Renal cortical epithelial cell (primary cell): Measurements from ENCODE around the gene SCGB1D1. TPM values are rescaled to one million over a fixed set of nuclear protein-coding genes. Genes with fewer than 3 reads are reported as not detected.

Source experiments
- DNase-seq: peaks from one replicate; pipeline ENCODE4 v3.0.0-alpha.2; 2011; ENCODE audit warnings: low read depth
- total RNA-seq: library from RNA; depleted of rRNA; stranded (reverse); fragments of >200 nt; gene quantifications from 2 replicates; pipeline ENCODE4 v1.2.3, GENCODE V29; 2014

The SCGB1D1 gene, protein sequence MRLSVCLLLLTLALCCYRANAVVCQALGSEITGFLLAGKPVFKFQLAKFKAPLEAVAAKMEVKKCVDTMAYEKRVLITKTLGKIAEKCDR
- total RNA-seq = not detected in 2 replicates

DNA sequence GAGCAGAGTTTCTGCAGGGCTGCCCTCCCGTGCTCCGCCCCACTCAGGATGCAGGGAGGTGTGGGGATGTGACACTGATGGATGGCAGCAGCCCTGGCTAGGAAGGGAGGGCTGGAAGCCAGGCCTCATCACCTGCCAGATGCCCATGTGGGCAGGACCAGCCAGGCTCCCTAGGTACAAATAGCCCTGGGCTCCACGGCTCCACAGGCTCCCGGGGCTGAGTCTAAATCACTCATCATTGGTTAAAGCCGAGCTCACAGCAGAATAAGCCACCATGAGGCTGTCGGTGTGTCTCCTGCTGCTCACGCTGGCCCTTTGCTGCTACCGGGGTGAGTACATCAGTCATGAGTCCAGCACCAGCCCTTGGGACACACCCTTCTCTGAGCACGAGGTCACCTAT lies at the start of gene SCGB1D1:
Gene SCGB1D1, plus strand, starts transcription at position 206 of the 400 bp plus-strand sequence. Its CDS starts 69 bp downstream, at position 275.
- DNase-seq = no peak

DNA sequence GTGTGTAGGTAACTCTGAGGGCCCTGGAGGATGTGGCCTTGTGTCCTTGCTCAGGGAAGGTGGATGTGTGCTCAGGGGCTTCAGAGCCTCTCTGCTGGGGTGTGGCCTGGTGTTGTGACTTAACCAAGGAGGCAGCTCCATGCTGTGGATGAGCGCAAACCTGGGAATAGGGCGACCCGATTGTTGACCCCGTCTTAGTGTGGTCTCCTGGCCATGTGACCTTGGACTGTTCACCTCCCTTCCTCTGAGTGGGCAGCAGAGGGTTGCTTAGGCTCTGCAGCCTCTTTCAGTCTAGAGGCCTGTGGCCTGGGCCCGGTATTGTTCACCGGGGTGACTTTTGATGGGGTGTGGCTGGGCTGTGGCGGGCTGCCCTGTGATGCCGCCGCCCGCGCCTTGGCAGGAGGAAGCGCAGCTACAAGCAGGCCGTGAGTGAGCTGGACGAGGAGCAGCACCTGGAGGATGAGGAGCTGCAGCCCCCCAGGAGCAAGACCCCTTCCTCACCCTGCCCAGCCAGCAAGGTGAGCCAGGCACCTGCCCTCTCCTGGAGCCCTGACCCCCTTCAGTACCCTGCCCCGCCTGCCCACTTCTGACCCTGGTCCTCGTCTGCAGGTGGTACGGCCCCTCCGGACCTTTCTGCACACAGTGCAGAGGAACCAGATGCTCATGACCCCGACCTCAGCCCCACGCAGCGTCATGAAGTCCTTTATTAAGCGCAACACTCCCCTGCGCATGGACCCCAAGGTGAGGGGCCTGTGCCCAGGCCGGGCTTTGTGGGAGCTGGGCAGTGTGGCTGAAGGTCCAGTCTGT lies 49.5 kb upstream of the SCGB1D1 start:
- no peak for DNase-seq

DNA sequence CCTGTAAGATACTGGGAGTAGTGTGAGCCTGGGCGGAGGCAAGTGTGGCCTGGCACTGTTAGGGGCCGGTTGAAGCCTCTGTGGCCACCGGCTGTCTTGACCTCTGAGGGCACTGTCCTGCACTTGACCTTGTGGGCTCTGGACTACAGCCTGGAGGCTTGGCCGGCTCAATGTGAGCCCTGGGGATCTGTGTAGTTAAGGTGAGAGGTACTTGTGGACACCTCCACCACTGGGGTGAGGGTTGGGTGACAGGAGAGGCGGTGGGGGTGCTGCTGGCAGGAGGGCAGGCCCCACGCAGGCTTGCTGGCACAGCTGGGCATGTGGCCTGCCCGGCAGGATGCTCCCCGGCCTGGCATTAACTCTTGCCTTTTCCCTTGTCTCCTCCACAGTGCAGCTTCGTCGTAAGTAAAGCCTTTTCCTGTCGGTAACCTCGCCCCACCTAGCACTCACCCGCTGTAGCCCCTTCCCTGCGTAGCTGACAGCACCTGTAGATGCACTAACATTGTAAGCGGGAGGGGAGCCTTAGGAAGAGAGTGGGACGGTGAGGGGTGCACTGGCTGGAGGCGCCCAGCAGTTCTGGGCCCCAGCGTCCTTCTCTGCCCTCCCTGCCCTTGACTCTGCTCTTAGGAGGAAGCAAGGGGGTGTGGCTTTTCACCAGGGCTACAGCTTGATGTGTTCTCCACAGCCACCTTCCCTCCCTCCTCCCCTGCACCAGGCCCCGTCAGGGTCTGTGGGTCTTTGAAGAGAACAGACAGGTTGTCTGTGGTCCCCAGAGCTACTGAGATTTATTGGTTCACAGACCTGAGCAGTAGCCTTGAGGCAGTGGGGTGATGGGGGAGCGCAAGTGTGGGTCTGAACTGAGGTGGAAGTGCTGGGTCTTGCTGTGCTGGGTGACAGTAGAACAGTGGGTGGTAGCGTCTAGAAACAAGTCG lies 48.6 kb upstream of the SCGB1D1 start:
- no peak for DNase-seq

DNA sequence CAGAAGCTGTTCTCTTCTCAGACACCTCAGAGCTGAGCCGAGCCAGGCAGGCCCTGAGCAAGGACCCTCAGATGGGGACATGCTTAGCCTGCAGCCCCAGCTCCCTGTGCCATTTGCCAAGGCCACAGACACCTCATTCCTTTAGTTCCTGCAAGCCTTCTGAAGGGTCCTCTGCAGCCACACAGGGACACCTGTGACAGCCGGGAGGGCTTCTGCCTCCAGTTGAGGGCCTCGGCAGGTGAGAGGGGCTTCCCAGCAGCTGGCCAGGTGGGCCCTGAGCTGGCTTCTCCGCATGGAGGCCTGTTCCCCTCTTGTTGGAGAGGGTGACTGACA lies 48.0 kb upstream of the SCGB1D1 start:
- no peak for DNase-seq

- DNase-seq = no peak
Measured at GRCh38 chr11:62142921-62143320, 47.1 kb upstream of the SCGB1D1 start.

- no peak for DNase-seq
Measured at GRCh38 chr11:62143727-62144126, 46.3 kb upstream of the SCGB1D1 start.

- no peak for DNase-seq
Measured at GRCh38 chr11:62144641-62145255, 45.3 kb upstream of the SCGB1D1 start.

- no peak for DNase-seq
Measured at GRCh38 chr11:62145261-62145871, 44.6 kb upstream of the SCGB1D1 start.

GRCh38 chr11:62146476-62147200 lies 43.4 kb upstream of the SCGB1D1 start:
- DNase-seq = no peak

GRCh38 chr11:62147545-62147944 lies 42.5 kb upstream of the SCGB1D1 start:
- no peak for DNase-seq

DNA sequence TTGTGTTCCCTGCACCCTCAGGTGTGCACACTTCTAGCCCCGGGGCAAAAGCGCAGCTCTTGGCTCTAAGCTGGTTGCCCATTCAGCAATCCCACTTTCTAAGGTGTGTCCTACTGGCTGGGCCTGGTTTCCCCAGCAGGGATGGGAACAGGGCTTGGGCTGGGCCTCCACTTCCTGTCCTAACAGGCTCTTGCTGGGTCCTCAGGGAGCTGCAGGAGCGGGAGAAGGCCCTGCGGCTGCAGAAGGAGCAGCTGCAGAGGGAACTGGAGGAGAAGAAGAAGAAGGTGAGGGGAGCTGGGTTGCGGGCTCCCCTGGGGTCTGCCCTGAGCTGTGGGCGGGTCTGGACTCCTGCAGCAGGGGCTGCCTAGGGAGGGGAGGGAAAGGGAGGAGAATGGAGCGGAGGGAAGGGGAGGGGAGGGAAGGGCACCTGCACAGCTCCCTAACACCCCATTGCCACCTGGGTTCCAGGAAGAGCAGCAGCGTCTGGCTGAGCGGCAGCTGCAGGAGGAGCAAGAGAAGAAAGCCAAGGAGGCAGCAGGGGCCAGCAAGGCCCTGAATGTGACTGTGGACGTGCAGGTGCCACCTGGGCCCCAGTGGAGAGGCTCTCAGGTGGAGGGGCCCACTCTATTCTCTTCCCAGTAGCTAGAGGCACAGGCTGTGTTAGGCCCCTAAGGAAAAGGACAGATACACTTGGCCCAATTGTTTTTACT lies 41.6 kb upstream of the SCGB1D1 start:
- no peak for DNase-seq

GRCh38 chr11:62149986-62150886 lies 39.8 kb upstream of the SCGB1D1 start:
- DNase-seq = no peak

DNA sequence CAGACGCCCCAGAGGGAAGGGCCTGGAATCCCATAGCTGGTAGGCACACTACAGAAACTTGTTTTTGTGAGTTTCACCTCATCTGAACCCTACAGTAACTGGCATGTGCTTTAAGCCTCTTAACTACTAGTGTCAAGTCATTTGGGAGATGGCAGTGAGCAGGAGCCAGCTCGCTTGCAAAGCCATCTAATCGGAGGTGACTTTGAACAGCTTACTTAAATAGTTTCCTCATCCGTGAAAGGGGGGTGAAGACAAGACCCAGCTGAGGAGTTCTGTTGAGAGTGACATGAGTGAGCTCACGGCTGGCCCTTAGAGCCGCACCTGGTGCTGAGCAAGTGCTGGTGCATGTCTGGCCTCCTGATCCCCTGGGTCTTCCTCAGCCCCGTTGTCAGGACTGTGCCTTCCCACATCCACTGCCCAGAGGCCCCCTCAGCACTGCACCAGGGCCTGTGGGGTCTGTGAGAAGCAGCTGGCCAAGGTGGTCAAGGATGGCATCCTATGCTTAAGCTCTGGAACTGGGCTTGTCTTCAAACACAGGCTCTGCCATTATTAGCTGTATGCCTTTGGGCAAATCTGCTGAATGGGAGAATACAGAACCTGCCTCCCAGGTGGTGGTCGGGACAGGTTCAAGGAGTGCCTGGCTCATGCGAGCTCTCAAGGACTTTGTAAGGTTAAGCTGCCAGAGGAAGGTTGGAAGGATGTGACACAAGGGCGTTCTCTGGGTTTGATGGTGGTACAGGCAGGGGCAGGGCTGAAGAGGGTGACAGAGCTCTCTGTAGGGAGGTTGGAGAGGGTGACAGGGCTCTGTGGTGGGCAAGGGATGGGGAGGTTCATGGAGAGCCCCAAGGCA lies 38.9 kb upstream of the SCGB1D1 start:
- DNase-seq = no peak

DNA sequence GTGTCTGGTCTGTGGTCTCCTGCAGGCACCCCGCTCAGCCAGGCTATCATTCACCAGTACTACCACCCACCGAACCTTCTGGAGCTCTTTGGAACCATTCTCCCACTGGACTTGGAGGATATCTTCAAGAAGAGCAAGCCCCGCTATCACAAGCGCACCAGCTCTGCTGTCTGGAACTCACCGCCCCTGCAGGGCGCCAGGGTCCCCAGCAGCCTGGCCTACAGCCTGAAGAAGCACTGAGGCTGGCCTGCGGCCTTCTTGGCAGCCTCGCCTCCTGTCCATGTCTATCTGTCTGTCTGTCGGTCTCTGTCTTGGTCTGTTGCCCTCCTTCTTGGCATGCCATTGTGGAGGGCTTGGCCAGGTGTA lies 38.3 kb upstream of the SCGB1D1 start:
- DNase-seq = no peak

- no peak for DNase-seq
Measured at GRCh38 chr11:62152245-62153086, 37.5 kb upstream of the SCGB1D1 start.

GRCh38 chr11:62153087-62153395 lies 37.0 kb upstream of the SCGB1D1 start:
- no peak for DNase-seq

DNA sequence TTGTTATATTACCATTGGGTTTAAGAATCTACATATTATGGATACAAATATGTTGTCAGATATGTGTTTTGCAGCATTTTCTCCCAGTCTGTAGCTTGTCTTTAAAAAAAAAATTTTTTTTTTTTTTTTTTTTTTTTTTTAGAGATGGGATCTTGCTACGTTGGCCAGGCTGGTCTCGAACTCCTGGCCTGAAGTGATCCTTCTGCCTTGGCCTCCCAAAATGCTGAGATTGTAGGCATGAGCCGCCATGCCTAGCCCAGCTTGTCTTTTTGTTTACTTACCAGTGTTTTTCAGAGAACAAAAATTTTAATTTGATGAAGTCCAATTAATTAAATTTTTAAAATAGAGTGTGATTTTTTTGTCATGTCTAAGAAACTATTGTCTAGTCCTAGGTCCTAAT lies 36.4 kb upstream of the SCGB1D1 start:
- no peak for DNase-seq

DNA sequence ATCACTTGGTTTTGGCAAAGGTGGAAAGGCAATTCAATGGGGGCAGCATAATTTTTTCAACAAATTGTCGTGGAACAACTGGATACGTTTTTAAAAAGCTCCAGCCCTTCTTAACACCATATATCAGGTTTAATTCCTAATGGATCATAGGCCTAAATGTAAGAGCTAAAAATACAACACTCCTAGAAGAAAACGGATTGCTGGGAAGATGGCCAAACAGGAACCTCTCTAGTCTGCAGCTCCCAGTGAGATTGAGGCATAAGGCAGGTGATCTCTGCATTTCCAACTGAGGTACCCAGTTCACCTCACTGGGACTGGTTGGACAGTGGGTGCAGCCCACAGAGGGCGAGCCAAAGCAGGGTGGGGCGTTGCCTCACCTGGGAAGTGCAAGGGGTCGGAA lies 32.4 kb upstream of the SCGB1D1 start:
- no peak for DNase-seq
